ENCODE data around the gene FRMD4B. TPM values are rescaled to one million over a fixed set of nuclear protein-coding genes. Genes with fewer than 3 reads are reported as not detected.
A peak's percentile ranks its signal among the peaks of the same experiment; 100 is the strongest.

FRMD4B gene
- total and polyA plus RNA-seq, 10 of the 15 experiments (the other 5 are each of a cell fraction or from before 2014, with no cell fraction given): 3.9 to 11.4 (median 8.0) TPM

GRCh38 chr3:69433121-69433968 lies 47.5 kb upstream of the FRMD4B start:
- peak; percentile 74 for ATAC-seq
- TF ChIP-seq ZNF24 (IDR thresholded peaks at IDR 0.05) (no peak), MTA2 (IDR thresholded peaks at IDR 0.05; ENCODE audit: low read depth) (peak; percentile 32; the same call in 1 of the 2 replicates), IKZF2 (IDR thresholded peaks at IDR 0.05) (peak; percentile 33 to 66; a peak in 2 of 4 replicates), IKZF1 (conservative IDR thresholded peaks at IDR 0.05) (peak; percentile 64), NFYA (IDR thresholded peaks at IDR 0.05; ENCODE audit: borderline replicate concordance, low read depth, low read length) (no peak), POU2F2 (IDR thresholded peaks at IDR 0.05; ENCODE audit: borderline replicate concordance, low read depth, low read length) (no peak), YBX1 (IDR thresholded peaks at IDR 0.05) (no peak), ZBTB11 (CRISPR knock-in tag; IDR thresholded peaks at IDR 0.05) (no peak), SMAD1 (IDR thresholded peaks at IDR 0.05; ENCODE audit: low read depth, partially characterized antibody) (no peak), NR2F1 (conservative IDR thresholded peaks at IDR 0.05) (peak; percentile 33; the same call in 1 of the 2 replicates), ELK1 (IDR thresholded peaks at IDR 0.05; ENCODE audit: low read depth, low read length) (no peak), NR2C1 (IDR thresholded peaks at IDR 0.05) (no peak), EP300 (IDR thresholded peaks at IDR 0.05; ENCODE audit: borderline replicate concordance in 1 of 2, control insufficient read depth in 1 of 2, low read depth in 2 of 2, low read length in 2 of 2) (no peak), RELA (IDR thresholded peaks at IDR 0.05; ENCODE audit: borderline replicate concordance, partially characterized antibody) (no peak)
- TF ChIP-seq, protein P1, sequence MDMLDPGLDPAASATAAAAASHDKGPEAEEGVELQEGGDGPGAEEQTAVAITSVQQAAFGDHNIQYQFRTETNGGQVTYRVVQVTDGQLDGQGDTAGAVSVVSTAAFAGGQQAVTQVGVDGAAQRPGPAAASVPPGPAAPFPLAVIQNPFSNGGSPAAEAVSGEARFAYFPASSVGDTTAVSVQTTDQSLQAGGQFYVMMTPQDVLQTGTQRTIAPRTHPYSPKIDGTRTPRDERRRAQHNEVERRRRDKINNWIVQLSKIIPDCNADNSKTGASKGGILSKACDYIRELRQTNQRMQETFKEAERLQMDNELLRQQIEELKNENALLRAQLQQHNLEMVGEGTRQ (IDR thresholded peaks at IDR 0.05; ENCODE audit: borderline replicate concordance, low read depth, low read length): no peak

More at GRCh38 chr3:69433121-69433968, 47.5 kb upstream of the FRMD4B start:
- Histone ChIP-seq H3K79me2 (ENCODE audit: control insufficient read depth, insufficient read depth, low read length) (no peaks in the 10 kb centered on the region), H3K9me3 (replicated peaks; ENCODE audit: control insufficient read depth, insufficient read depth, low read length) (no peaks in the 10 kb centered on the region), H3K27ac (ENCODE audit: control insufficient read depth, insufficient read depth) (no peak overlapping the region), H3K9ac (ENCODE audit: control insufficient read depth, insufficient read depth, low read length) (no peak overlapping the region), H3K4me3 (no peak overlapping the region), H4K20me1 (ENCODE audit: control insufficient read depth, insufficient read depth) (no peaks in the 10 kb centered on the region), H3K36me3 (ENCODE audit: control insufficient read depth in 2 of 2, insufficient read depth in 2 of 2, low read length in 1 of 2) (no peaks in the 10 kb centered on the region), H2AFZ (ENCODE audit: control insufficient read depth, low read depth, low read length) (no peak overlapping the region), H3K4me2 (ENCODE audit: control insufficient read depth, insufficient read depth) (peak overlapping the region; percentile 1; the same call in 1 of the 2 replicates), H3K27me3 (replicated peaks in 1 of 2; ENCODE audit: control insufficient read depth in 2 of 2, insufficient read depth in 2 of 2, low read length in 1 of 2) (no peaks in the 10 kb centered on the region; a peak in 1 of 4 replicates), H3K4me1 (ENCODE audit: control insufficient read depth, insufficient read depth, low read length) (peaks cover 9% of the 10 kb centered on the region)
- no TSS peak for BruUV-seq (replicated peaks)
- DNase-seq (ENCODE audit: low read depth, low spot score): no peak
- in situ Hi-C loops (cut with MboI): no loop called here
- intact Hi-C loops (cut with micrococcal nuclease; ENCODE audit: unreplicated experiment): no loop called here
- ChIA-PET RAD21 (ENCODE audit: unreplicated experiment) (interaction anchor here (0.6 to 1.8 kb wide), 12 partner anchors 9 to 348 kb away, joined by 3 to 5 read pairs (median 4); partner anchors contain the start of gene ARL6IP5), POLR2A (interaction anchor here (0.6 to 1.5 kb wide), 2 partner anchors 8 to 24 kb away, joined by 3 to 5 read pairs; no protein-coding TSS in a partner anchor), CTCF (interaction anchor here (0.6 to 4.4 kb wide), 8 partner anchors 9 to 312 kb away, joined by 3 to 26 read pairs (median 6); no protein-coding TSS in a partner anchor), SMC1A (ENCODE audit: uncharacterized antibody, unreplicated experiment) (interaction anchor here (0.8 to 1.5 kb wide), 10 partner anchors 10 to 348 kb away, joined by 3 to 7 read pairs (median 4); partner anchors contain the start of gene ARL6IP5)
- FAIRE-seq: no peak
- 16% methylated on average over 6 of the region's 6 CpGs for WGBS (ENCODE audit: insufficient coverage, insufficient replicate concordance, low lambda C conversion rate, missing lambda C conversion rate)
